SK-N-MC (cell line): ENCODE data around the gene SSH3.

Experiments used
- EZH2 ChIP-seq: fragments of 200-600 bp; sonication (generic); IDR thresholded peaks from one replicate; pipeline ENCODE4 v1.6.1; 2017; ENCODE audit warnings: antibody characterized with exemption
- POLR2AphosphoS5 ChIP-seq: IDR thresholded peaks from 2 replicates; pipeline ENCODE4 v1.6.1; 2012; ENCODE audit warnings: mild to moderate bottlenecking, low read depth, low read length, borderline replicate concordance

DNA sequence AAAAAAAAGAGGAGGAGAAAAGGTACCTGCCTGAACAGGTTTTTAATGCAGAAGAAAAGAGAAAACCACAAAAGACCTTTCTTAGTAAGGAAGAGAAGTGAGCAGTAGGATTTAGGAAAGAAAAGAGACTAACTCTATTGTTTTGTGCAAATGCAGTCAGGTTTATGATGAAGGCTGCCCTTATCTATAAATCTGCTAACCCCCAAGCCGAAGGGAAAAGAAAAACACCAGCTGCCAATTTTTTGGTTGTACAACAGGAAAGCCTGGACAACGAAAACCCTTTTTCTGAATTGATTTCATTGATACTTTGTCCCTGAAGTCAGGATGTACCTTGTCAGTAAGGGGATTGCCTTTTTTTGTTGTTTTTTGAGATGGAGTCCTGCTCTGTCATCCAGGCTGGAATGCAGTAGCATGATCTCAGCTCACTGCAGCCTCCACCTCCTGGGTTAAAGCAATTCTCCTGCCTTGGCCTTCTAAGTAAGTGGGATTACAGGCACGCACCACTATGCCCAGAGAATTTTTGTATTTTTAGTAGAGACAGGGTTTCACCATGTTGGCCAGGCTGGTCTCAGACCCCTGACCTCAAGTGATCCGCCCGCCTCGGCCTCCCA is 28.9 kb downstream of the SSH3 start:
- TF ChIP-seq EZH2 (no peak), POLR2AphosphoS5 (no peak)
